HG03575 (cell line): ENCODE results near the gene MCTP1.
"Not testable (repeated sequence)": the region's sequence is repeated elsewhere in the genome, so short reads cannot be mapped to it uniquely, and the experiment has no call there.

Experiments
- ATAC-seq: cut with Tn5 transposase; IDR thresholded peaks from one replicate; pipeline ENCODE4 v1.9.1; 2021; ENCODE audit not compliant: unreplicated experiment, insufficient number of reproducible peaks, low FRiP score; ENCODE audit errors: extremely low read depth

Gene MCTP1

DNA sequence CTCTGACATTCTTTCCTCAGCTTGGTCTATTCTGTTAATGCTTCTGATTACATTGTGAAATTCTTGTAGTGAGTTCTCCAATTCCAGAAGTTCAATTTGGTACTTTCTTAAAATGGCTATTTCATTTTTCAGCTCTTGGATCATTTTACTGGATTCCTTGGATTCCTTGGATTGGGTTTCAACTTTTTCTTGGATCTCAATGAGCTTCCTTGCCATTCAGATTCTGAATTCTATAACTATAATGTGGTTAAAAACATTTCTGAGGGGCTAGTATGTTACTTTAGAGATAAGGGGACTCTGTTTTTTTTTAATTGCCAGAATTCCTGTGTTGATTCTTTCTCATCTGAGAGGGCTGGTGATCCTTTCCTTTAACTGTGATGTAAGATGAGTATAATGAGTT, 136.4 kb downstream of the MCTP1 start:
- no peak for ATAC-seq

- ATAC-seq = not testable (repeated sequence)
These were observed 141.0 kb downstream of the MCTP1 start for GRCh38 chr5:95143858-95144257.

DNA sequence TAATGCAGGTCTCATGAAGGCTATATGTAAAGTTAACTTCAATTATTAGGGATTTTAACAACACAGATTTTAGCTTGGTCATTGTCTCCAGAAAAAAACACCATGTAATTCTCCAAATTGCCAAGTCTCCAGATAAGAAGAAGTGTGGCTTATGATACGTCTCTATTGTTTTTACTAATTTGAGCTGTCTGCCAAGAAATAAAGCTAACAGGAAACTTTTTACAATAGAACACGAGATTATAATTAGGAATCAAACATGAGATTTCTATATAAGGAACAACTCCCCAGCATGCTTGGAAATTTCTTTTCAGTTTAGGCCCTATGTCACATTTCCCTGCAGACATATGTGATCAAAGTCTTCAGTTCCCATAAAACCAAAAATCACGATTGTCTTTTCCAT, 142.7 kb downstream of the MCTP1 start:
- no peak for ATAC-seq

- no peak for ATAC-seq
These were observed 143.8 kb downstream of the MCTP1 start for GRCh38 chr5:95141141-95141540.

DNA sequence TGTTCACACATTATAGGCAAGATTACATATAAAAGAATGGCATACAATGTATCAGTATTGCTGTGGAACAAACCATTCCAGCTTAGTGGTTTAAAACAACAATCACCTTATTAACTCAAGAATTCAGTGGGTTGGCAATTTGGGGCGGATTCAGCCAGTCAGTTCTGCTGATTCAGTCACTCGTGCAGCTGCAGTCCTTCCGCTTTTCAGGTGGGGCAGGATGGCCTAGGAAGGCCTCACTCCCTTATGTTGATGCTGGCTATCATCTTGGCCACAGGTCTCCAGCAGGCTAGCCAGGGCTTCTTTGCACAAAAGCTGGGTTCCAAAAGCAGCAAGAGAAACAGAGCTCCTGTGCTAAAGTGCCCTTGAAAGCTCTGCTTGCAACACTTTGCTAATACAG, 150.6 kb downstream of the MCTP1 start:
- no peak for ATAC-seq

DNA sequence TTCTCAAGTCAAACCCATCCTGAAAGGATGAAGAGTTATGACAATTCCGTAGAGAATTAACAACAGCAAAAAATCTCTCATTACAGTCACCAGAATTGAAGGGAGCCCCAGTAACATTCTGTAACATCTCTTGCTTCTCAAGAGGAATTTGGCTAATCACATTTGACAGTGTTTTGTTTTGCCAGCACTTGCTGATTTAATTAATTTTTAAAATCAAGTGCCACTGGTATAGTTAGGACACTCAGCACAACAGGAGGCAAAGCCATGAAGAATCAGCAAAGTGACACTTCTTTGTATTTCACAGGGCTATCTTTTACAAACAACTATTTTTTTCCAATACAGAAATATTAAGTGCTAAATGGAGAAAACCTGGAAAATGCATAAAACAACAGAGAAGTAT, 152.8 kb downstream of the MCTP1 start:
- ATAC-seq = no peak

- no peak for ATAC-seq
These were observed 154.0 kb downstream of the MCTP1 start for GRCh38 chr5:95130941-95131340.

DNA sequence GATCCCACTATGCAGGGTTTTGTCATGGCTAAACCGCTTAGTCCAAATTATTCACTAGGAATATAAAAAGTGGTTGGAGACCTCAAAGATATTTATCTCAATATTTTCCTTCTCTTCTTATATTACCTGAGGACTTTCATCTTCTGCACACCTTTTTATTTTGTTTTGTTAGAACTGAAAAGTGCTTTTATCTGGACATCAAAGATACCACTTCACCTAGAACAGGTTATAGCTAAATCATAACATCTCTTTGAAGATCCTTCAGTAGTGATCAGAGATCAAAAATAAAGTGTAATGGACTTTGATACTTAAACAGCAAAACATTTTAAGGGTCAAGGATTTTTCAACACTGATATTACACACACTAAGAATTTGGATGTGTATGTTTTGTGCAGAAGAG, 160.2 kb downstream of the MCTP1 start:
- no peak for ATAC-seq

- ATAC-seq = no peak
These were observed 160.8 kb downstream of the MCTP1 start for GRCh38 chr5:95124101-95124500.

GRCh38 chr5:95114902-95115301, 170.0 kb downstream of the MCTP1 start:
- no peak for ATAC-seq

DNA sequence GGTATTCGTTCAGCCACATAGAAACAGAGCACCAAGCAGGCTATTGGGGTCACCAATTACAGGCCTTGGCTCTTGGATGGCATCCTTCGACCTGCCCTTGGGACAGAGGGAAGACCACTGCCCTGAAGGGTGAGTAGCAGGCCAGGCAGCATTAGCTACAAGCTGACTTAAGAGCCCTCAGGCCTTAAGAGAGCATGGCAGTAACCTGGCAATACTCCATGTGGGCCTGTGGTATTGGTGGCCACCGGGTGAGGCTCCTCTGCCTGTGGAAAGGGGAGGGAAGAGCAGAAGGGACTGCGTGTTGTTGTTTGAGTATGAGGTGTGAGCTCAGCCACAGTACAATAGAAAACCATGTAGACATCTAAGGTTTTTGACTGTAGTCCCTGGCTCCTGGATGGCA, 170.6 kb downstream of the MCTP1 start:
- ATAC-seq = no peak

DNA sequence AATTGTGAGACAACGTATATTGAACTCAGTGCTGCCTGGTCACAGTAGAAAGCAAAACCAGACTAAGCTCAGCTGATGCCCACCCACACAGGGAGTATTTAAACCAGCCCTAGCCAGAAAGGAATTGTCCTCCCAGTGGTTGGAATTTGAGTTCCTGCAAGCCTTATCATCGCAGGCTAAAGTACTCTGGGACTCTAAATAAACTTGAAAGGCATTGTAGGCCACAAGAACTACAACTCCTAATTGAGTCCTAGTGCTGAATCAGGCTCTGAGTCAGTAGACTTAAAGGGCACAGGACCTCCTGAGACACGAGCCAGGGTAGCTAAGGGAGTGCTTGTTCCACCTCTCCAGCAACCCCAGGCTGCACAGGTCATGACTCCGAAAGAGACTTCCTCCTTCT, 171.4 kb downstream of the MCTP1 start:
- ATAC-seq = no peak

DNA sequence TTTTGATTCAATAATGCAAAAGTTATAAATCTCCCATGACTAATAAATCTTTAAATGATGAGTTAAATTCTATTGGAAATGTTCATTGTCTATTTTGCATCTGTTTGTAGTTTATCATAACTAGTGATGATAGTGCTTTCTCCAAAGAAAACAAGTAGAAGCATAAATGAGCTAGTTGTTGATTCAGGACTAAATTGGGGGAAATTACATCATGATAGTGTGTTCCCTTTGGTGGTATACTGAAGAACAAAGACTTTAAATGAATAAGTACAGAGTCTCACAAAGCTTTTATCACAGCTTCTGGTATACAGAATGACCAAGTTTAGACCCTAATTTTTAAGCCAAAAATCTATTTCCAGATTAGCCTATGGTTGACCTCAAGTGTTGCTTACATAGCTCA, 173.8 kb downstream of the MCTP1 start:
- no peak for ATAC-seq

- no peak for ATAC-seq
These were observed 174.8 kb downstream of the MCTP1 start for GRCh38 chr5:95110118-95110517.

DNA sequence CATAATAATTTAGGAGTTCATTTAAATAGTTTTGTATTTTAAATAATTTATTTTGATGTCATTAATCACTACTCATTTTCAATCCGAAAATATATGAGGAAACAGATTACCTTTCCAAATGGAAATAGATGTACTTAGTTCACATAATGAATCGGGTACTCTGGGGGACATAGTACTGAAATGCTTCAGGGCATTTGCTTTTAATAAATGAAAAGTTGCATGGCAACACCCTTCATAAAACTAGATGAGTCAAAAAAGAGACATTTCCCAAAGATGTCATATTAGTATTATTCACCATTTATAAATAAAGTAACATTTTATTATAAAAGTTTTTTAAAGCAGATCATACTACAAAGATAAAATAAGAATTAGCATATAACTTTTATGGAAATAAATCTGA, 177.8 kb downstream of the MCTP1 start:
- no peak for ATAC-seq

DNA sequence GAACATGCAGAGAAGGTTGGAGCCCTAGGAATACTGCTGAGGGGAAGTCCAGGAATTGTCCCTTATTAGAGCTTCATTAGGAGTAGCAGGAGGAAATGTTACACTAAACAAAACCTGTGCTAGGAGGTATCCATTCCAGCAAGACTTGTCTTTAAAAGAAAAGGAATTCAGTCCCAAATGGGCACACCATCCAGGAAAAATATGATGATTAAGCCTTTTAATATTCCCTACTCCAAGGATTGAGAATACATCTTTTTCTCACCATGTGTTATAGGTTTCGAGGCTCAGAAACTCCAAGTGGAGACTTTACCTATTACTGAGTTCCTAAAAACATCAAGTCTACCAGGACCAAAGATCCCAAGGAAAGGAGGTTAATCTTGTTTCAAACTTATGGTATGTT, 179.3 kb downstream of the MCTP1 start:
- ATAC-seq = no peak

DNA sequence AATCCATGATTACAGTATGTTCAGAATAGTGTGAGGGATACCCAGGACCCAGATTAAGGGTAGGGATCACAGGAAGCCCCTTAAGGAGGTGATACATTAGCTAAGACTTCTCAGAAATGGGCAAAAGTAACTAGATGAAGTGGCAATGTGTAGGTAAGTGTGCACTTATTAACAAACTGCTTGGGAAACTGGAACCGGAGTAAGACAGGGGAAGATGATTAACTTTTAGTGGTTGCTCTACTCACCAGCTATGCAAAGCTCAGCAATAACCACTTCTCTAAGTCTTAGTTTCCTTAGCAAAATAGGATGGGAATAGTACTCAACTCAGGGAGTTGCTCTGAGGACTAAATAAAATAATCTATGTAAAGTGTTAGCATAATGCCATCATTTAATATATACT, 182.2 kb downstream of the MCTP1 start:
- peak; percentile 79 for ATAC-seq

- ATAC-seq = no peak
These were observed 182.8 kb downstream of the MCTP1 start for GRCh38 chr5:95102080-95102479.

DNA sequence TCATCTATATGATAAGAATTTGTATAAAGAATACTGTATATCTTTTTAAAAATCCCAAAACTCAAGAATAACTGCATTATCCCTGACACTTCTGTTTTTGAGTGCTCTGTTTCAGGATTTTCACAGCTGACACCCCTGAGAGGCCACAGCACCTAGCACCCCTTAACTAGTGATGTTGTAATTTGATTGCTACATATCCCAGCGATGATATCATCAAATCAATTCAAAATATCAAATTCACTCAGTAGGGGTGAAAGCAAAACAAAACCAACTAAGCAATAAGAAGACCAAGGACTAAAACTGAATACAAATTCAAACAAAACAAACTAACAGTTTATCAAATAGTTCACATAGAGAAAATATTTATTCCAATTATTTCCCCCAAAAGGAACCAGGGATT, 184.3 kb downstream of the MCTP1 start:
- ATAC-seq = no peak

DNA sequence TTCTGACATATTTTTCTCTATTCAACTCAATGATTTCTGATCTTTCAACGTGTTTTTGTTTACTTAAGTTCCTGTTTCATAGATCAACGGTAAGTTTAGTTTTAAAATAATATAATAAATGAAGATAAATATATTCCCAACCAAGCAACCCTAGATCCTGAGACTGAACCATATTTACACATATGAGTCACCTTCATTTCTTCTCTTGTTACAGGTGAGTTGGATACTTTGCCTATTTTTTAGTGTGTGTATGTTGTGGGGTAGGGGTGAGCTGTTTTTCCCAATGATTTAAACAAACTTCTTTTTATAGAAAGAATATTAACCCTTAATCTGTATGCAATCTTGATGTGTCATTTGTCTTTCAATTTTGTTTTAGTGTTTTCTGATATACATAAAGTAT, 186.9 kb downstream of the MCTP1 start:
- ATAC-seq = no peak

- no peak for ATAC-seq
These were observed 191.7 kb downstream of the MCTP1 start for GRCh38 chr5:95093211-95093610.

DNA sequence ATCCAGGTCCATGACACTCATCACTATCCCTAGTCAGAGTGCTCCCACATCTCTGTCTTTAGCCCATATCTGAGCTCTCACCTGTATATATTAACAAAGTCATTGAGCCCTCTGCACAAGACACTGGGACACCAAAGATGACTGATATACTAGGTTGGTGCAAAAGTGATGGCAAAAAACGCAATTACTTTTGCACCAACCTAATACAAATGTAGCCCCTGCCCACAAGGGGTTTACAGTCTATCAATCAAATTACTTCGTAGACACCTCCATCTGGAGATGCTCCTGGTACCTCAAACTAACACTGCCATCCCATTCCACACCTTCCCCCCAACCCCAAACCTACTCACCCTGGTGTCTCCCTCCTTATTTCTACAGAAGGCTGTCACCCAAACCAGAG, 194.1 kb downstream of the MCTP1 start:
- no peak for ATAC-seq
